ENCODE results near the gene SLC37A2. TPM values are rescaled to one million over a fixed set of nuclear protein-coding genes. Genes with fewer than 3 reads are reported as not detected.

SLC37A2 gene
- total and polyA plus RNA-seq, 2 of the 4 experiments (the other 2 are of a cell fraction): 0.72 to 1.1 TPM

GRCh38 chr11:125088123-125088522 lies 25.0 kb downstream of the SLC37A2 start:
- Histone ChIP-seq H2AK5ac (ENCODE audit: low read depth, low read length) (no peak overlapping the region), H3K27ac (ENCODE audit: insufficient read depth, low read length) (no peak overlapping the region), H4K5ac (ENCODE audit: low read depth, low read length) (no peak overlapping the region), H3K4me3 (ENCODE audit: insufficient read depth, low read depth, low read length) (no peak overlapping the region), H3K36me3 (ENCODE audit: control insufficient read depth, insufficient read depth, low read length) (no peaks in the 10 kb centered on the region), H3K79me1 (ENCODE audit: low read depth in 1 of 2, low read length in 2 of 2) (no peaks in the 10 kb centered on the region; a peak in 1 of 4 replicates), H3K9ac (ENCODE audit: low read depth, low read length) (no peak overlapping the region), H3K4me2 (ENCODE audit: low read depth, low read length) (no peak overlapping the region), H3K23ac (ENCODE audit: low read depth, low read length) (no peak overlapping the region), H2BK20ac (ENCODE audit: low read depth, low read length) (no peak overlapping the region), H2AFZ (replicated peaks; ENCODE audit: low read length, poor library complexity) (no peak overlapping the region), H2BK15ac (ENCODE audit: low read depth, low read length) (no peak overlapping the region), H4K20me1 (ENCODE audit: insufficient read depth, low read length) (no peaks in the 10 kb centered on the region), H3K27me3 (ENCODE audit: control insufficient read depth, insufficient read depth, low read length) (no peaks in the 10 kb centered on the region), H3K9me1 (ENCODE audit: insufficient read depth, low read length) (peaks cover 18% of the 10 kb centered on the region), H3K56ac (ENCODE audit: extremely low read depth, insufficient read depth, low read length) (no peak overlapping the region), H3K9me3 (ENCODE audit: control insufficient read depth, insufficient read depth, low read length) (no peaks in the 10 kb centered on the region), H4K8ac (ENCODE audit: low read depth in 2 of 2, low read length in 2 of 2) (no peak overlapping the region), H3K4me1 (ENCODE audit: control insufficient read depth, insufficient read depth, low read length) (peaks cover 15% of the 10 kb centered on the region), H3K4ac (ENCODE audit: low read depth, low read length) (no peak overlapping the region), H4K91ac (ENCODE audit: insufficient read depth, low read depth, low read length) (no peak overlapping the region; the same call in 1 of the 2 replicates), H2BK5ac (ENCODE audit: low read depth, low read length, poor library complexity, severe bottlenecking) (no peak overlapping the region), H3K18ac (ENCODE audit: low read depth, low read length) (no peak overlapping the region), H2AK9ac (replicated peaks; ENCODE audit: low read depth, low read length, poor library complexity) (peak overlapping the region; percentile 23), H2BK120ac (ENCODE audit: low read depth, low read length) (no peak overlapping the region), H3K14ac (replicated peaks; ENCODE audit: low read depth, low read length) (no peak overlapping the region)
- in situ Hi-C loops (cut with MboI; ENCODE audit: low sequenced_read_pairs): no loop called here
- DNase-seq (no peak), ATAC-seq (ENCODE audit: low read depth) (no peak)
- no TSS peak for BruUV-seq (replicated peaks)
- intact Hi-C loops (cut with micrococcal nuclease): no loop called here
- dilution Hi-C loops (cut with HindIII; ENCODE audit: low sequenced_read_pairs, unreplicated experiment): no loop called here
- no CpG with 5 or more reads among the region's 2 CpGs for WGBS, 2 experiments (ENCODE audit: extremely low coverage in 2 of 2, insufficient read length in 1 of 2)
- CTCF ChIA-PET: interaction anchor here (0.7 kb wide), 1 partner anchor 1784 kb away, joined by 5 read pairs; no protein-coding TSS in a partner anchor
- TF ChIP-seq NFE2L2 (IDR thresholded peaks at IDR 0.05; ENCODE audit: low read depth, low read length): no peak
- TF ChIP-seq POLR2A (IDR thresholded peaks at IDR 0.05; ENCODE audit: low read depth, low read length): no peak
- TF ChIP-seq SMC3 (IDR thresholded peaks at IDR 0.05; ENCODE audit: low read depth, low read length): no peak
- no peak for TF ChIP-seq FOS (IDR thresholded peaks at IDR 0.05; ENCODE audit: low read depth, low read length)
- TF ChIP-seq RCOR1 (IDR thresholded peaks at IDR 0.05; ENCODE audit: insufficient replicate concordance, low read length): no peak
- no peak for TF ChIP-seq CHD1 (IDR thresholded peaks at IDR 0.05; ENCODE audit: low read depth, low read length)
- no peak for TF ChIP-seq CTCF (conservative IDR thresholded peaks at IDR 0.05; ENCODE audit: low read depth, low read length)
- POLR2A ChIA-PET (ENCODE audit: unreplicated experiment): no interaction called here

Data from IMR-90 (cell line).